GM19395 (cell line): Measurements from ENCODE around the gene SYNPR.
"Not testable (repeated sequence)": the region's sequence is repeated elsewhere in the genome, so short reads cannot be mapped to it uniquely, and the experiment has no call there.

Source experiments
- ATAC-seq: cut with Tn5 transposase; IDR thresholded peaks from one replicate; pipeline ENCODE4 v1.9.1; 2021; ENCODE audit warnings: mild to moderate bottlenecking, moderate library complexity; ENCODE audit not compliant: unreplicated experiment

SYNPR gene

DNA sequence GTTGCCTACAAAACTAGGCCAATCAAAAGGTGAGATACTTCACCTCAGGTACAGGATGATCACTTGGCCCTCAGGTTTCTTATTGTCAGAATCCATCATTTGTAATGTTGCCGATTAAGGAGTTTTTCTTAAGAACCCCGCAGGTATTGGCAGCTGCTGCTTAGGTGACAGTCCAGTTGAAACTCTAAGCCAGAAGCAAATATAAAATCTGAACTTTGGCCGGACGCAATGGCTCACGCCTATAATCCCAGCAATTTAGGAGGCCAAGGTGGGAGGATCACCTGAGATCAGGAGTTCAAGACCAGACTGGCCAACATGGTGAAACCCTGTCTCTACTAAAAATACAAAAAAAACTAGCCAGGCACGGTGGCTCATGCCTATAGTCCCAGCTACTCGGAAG lies 331.3 kb downstream of the SYNPR start:
- no peak for ATAC-seq

DNA sequence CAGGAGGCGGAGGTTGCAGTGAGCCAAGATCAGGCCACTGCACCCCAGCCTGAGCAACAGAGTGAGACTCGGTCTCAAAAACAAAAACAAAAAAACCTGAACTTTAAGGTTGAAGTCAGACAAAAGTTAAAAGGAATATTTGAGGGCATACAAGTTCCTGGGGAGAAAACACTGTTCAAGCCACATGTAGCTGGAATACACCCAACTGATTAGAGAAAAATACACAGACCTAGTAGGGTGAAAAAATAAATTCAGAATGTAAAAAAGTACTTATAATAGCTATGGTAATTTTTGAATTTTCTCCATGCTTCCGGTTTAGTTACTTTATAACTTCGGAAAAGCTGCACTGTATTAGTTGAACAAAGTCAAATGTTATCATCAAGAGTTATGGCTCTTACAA lies 331.7 kb downstream of the SYNPR start:
- ATAC-seq, result no peak

GRCh38 chr3:63611382-63611781 lies 333.3 kb downstream of the SYNPR start:
- no peak for ATAC-seq

DNA sequence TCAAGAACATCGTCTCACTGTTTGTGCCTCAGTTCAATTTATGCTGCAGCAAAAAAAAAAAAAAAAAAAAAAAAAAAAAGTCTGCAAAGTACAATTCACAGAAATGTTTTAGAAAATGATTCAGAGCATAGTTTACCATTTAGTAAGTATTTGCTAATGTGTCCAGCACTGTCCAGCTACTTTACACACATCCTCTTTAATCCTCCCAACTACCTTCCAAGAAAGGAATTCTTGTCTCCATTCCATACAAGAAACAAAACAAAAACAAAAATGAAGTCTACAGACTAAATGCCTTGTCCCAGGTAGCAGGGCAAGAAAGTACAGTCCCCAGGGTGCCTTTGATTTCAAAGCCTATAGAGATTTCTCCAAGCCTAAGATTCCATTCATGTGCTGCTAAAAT lies 335.5 kb downstream of the SYNPR start:
- ATAC-seq, result no peak

GRCh38 chr3:63617391-63617790 lies 339.3 kb downstream of the SYNPR start:
- no peak for ATAC-seq

DNA sequence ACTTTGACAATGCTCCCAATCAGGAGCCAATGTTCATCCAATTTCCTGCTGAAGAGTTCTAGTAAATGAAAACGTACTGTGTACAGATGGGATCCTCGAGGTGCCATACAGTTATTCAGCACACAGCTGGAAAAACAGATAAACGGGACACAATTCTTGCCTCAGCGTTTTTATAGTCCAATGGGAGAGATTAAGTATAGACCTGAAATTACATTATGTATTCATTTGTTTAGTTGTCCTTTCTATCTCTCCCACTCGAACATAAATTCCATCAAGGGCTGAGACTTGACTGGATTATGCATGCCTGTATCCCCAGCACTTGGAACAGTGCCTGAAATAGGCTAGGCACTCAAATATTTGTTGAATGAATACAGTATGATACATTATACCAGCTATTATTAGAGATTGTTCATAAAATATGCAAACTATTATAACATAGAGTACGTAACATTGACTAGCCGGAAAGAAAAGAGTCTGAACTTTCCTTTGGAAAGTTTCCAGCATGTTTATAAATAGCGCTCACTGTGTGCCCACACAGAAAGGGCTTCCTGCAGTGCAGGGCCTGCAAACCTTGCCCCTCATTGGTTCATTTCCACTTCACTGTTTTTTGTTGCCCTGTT lies 346.9 kb downstream of the SYNPR start:
- ATAC-seq, result no peak

- ATAC-seq, result no peak
Observed at GRCh38 chr3:63631670-63632069, 353.6 kb downstream of the SYNPR start.

DNA sequence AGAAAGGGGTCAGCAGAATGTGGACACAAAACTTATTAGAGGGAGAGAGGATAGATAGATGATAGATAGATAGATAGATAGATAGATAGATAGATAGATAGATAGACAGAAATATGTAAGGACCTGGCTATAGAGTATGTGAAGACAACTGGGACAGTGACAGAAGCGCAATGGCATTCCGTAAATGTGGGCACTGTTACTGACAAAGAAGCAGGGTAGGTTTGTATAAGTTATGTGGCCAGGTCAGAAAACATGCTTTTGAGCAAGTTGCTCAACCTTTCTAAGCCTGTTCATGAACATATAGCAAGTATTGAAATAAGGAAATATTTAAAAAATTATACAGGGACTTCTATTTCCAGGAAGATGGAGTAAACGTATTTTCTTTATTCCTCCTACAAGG lies 357.1 kb downstream of the SYNPR start:
- no peak for ATAC-seq

- ATAC-seq, result no peak
Observed at GRCh38 chr3:63639806-63640205, 361.7 kb downstream of the SYNPR start.

GRCh38 chr3:63642488-63642887 lies 364.4 kb downstream of the SYNPR start:
- no peak for ATAC-seq

- ATAC-seq, result no peak
Observed at GRCh38 chr3:63644212-63644797, 366.2 kb downstream of the SYNPR start.

GRCh38 chr3:63644928-63645781 lies 367.0 kb downstream of the SYNPR start:
- not testable (repeated sequence) for ATAC-seq

GRCh38 chr3:63652066-63652725 lies 374.1 kb downstream of the SYNPR start, which contains the start of gene SNTN:
Gene SNTN (plus strand): TSS chr3:63652675. CDS start chr3:63652688, 13 bp downstream.
- no peak for ATAC-seq

- ATAC-seq, result no peak
Observed at GRCh38 chr3:63654211-63654610, 376.1 kb downstream of the SYNPR start.

DNA sequence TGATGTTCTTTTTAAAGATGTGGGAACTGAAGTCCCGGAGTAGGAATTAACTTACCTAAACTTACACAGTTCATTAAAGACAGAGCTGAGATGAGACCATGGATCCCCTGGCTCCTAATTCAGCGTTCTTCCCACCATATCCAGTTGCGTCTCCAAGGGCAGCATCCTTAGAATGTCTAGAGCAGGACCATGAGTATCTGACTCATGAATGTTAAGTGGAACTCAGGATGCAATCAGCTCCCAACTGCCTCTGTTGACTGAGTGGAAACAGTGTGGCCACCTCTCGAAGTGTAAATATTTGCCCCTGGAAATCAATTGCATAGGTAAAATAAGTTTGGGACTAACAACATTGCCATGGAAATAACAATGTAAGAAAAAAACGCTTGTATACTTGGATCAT lies 376.8 kb downstream of the SYNPR start:
- ATAC-seq, result no peak

GRCh38 chr3:63655519-63655918 lies 377.4 kb downstream of the SYNPR start:
- ATAC-seq, result no peak

GRCh38 chr3:63656786-63657185 lies 378.7 kb downstream of the SYNPR start:
- ATAC-seq, result no peak

GRCh38 chr3:63661242-63661641 lies 383.1 kb downstream of the SYNPR start:
- no peak for ATAC-seq

DNA sequence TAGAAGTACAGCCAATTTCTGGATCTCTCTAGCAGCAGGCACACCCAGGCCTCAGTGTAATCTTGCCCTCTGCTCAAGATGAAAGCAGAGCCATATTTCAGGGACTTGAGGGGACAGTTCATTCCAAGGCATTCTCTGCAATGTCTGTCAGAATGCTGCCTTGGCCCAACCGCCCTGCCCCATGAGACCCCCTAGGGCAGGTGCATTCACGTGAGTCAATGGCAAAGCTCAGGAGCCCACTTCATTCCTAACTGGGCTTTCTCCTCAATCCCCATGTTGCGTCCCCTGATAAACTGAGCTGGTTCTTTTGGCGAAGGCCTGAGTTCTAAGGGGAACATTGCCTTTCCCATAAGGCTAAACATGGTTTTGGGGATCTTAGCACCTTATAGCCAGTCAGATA lies 383.9 kb downstream of the SYNPR start:
- no peak for ATAC-seq

- no peak for ATAC-seq
Observed at GRCh38 chr3:63662500-63662899, 384.4 kb downstream of the SYNPR start.
